Kidney (tissue), 14 donors: ENCODE measurements around the gene THADA. TPM values are rescaled to one million over a fixed set of nuclear protein-coding genes. Genes with fewer than 3 reads are reported as not detected.

Source experiments
- DNase-seq, 5 donors: peaks; one replicate each; pipeline ENCODE4 v3.0.0-alpha.2; 2013 to 2020
- FAIRE-seq: peaks from 2 replicates; lab custom pipeline; 2012; peaks lifted over from hg19 to GRCh38; lab: Jason Lieb, UNC
- H3K27ac ChIP-seq, 2 donors: one replicate each; pipeline ENCODE4 v1.7.0; 2013; ENCODE audit warnings: low read depth in 2 of 2, low read length in 2 of 2, inconsistent platforms in 1 of 2
- H3K27me3 ChIP-seq: one replicate; pipeline ENCODE4 v1.7.1; 2013; ENCODE audit warnings: low read length, inconsistent platforms; ENCODE audit not compliant: control insufficient read depth, insufficient read depth
- H3K36me3 ChIP-seq, 3 donors: one replicate each; pipeline versions ENCODE4 v1.7.0 to v1.7.1; 2013; ENCODE audit warnings: low read length in 3 of 3, control low read depth in 1 of 3, inconsistent platforms in 1 of 3; ENCODE audit not compliant: insufficient read depth in 3 of 3, control insufficient read depth in 2 of 3
- H3K4me1 ChIP-seq, 3 donors: one replicate each; pipeline versions ENCODE4 v1.7.0 to v1.7.1; 2013; ENCODE audit warnings: low read length in 3 of 3, inconsistent platforms in 1 of 3, low read depth in 1 of 3; ENCODE audit not compliant: control insufficient read depth in 2 of 3, insufficient read depth in 2 of 3
- H3K4me3 ChIP-seq, 3 donors: one replicate each; pipeline versions ENCODE4 v1.7.0 to v1.8.1; 2013; ENCODE audit warnings: low read length in 3 of 3, control low read depth in 1 of 3, inconsistent platforms in 1 of 3
- H3K9ac ChIP-seq, 3 donors: one replicate each; pipeline versions ENCODE4 v1.7.0 to v1.7.1; 2013; ENCODE audit warnings: low read length in 3 of 3, control low read depth in 1 of 3, inconsistent platforms in 1 of 3
- H3K9me3 ChIP-seq, 3 donors: one replicate each; pipeline versions ENCODE4 v1.7.0 to v1.7.1; 2013; ENCODE audit warnings: low read length in 3 of 3, control low read depth in 1 of 3, inconsistent platforms in 1 of 3; ENCODE audit not compliant: control insufficient read depth in 2 of 3, insufficient read depth in 1 of 3
- CTCF ChIP-seq: IDR thresholded peaks from 3 replicates; pipeline ENCODE4 v1.5.1; 2012; ENCODE audit warnings: mild to moderate bottlenecking, moderate library complexity, borderline replicate concordance; ENCODE audit not compliant: insufficient read depth; ENCODE audit errors: extremely low read depth
- intact Hi-C: fragments of 100-400 bp; cut with DNase I; formaldehyde crosslinking; loops from one replicate; pipeline ENCODE4 v1.11.1; 2022
- polyA plus RNA-seq: library from polyadenylated mRNA; stranded (reverse); fragments of 350-450 nt; fragmentation: Illumina TruSeq; extraction: RNeasy Lipid Tissue Mini Kit (QIAGEN cat#74804); gene quantifications from one replicate; pipeline ENCODE4 v1.2.3, GENCODE V29; 2014; ENCODE audit warnings: low read depth, low replicate concordance; ENCODE audit not compliant: insufficient read depth
- total RNA-seq: library from RNA; stranded (reverse); fragmentation: NEBNext Ultra II Directional; extraction: Animal tissue kit (Norgen Biotek cat#: 25700); gene quantifications from one replicate; pipeline ENCODE4 v1.2.1, GENCODE V29; 2021
- donor health status: control.
- donor health status: control.
- donor health status: control.
- donor health status: control.
- donor health status: control.
- donor health status: DM: yes; HTN: yes; CAD: no.
- donor health status: Normal renal cell carcinoma (clear cell type).

The THADA gene
- total and polyA plus RNA-seq, 2 donors from 2014 or later, result 21.4 to 45.1 TPM

GRCh38 chr2:43340945-43341356 is 254.9 kb downstream of the THADA start:
- FAIRE-seq (no peak), DNase-seq (peak in 1 of 5 donors; percentile 52)
- no peak overlapping the region for H3K27ac ChIP-seq
- no peak overlapping the region for H3K4me3 ChIP-seq
- H3K27me3 ChIP-seq, result no peaks in the 10 kb centered on the region
- no peaks in the 10 kb centered on the region for H3K9me3 ChIP-seq
- no peak for TF ChIP-seq CTCF
- peaks cover 15 to 28% (median 26%) of the 10 kb centered on the region in 3 donors for H3K4me1 ChIP-seq
- intact Hi-C loops, result no loop called here
- H3K9ac ChIP-seq, result no peak overlapping the region
- H3K36me3 ChIP-seq, result peaks cover 0 to 2% (median 0%) of the 10 kb centered on the region in 3 donors

- no peak overlapping the region for H3K4me3 ChIP-seq
- TF ChIP-seq CTCF, result no peak
- peaks cover 10 to 21% (median 19%) of the 10 kb centered on the region in 3 donors for H3K4me1 ChIP-seq
- H3K27ac ChIP-seq, result no peak overlapping the region
- H3K27me3 ChIP-seq, result no peaks in the 10 kb centered on the region
- FAIRE-seq, result no peak
- H3K9ac ChIP-seq, result no peak overlapping the region
- peaks cover 0 to 2% (median 0%) of the 10 kb centered on the region in 3 donors for H3K36me3 ChIP-seq
- intact Hi-C loops, result no loop called here
- DNase-seq, result peak in 1 of 5 donors; percentile 48
- H3K9me3 ChIP-seq, result no peaks in the 10 kb centered on the region
Measured at GRCh38 chr2:43340066-43340465, 255.8 kb downstream of the THADA start.

- intact Hi-C loops, result no loop called here
- peak overlapping the region in 1 of 3 donors; percentile 23 for H3K9ac ChIP-seq
- TF ChIP-seq CTCF, result no peak
- H3K4me3 ChIP-seq, result no peak overlapping the region
- peak overlapping the region; percentile 5 to 18 for H3K27ac ChIP-seq
- H3K27me3 ChIP-seq, result no peaks in the 10 kb centered on the region
- FAIRE-seq, result no peak
- peaks cover 7 to 14% (median 14%) of the 10 kb centered on the region in 3 donors for H3K4me1 ChIP-seq
- no peaks in the 10 kb centered on the region for H3K9me3 ChIP-seq
- no peak for DNase-seq
- H3K36me3 ChIP-seq, result no peaks in the 10 kb centered on the region
Measured at GRCh38 chr2:43333656-43334144, 262.1 kb downstream of the THADA start.
